ENCODE results near the gene BMP4.

Gene BMP4

GRCh38 chr14:53964249-53964648 lies 7.6 kb upstream of the BMP4 start:
- DNase-seq (ENCODE audit: low read depth, low spot score), result no peak

- no peak for DNase-seq (ENCODE audit: low read depth, low spot score)
Observed at GRCh38 chr14:53963320-53964227, 6.9 kb upstream of the BMP4 start.

- no peak for DNase-seq (ENCODE audit: low read depth, low spot score)
Observed at GRCh38 chr14:53962953-53963319, 6.3 kb upstream of the BMP4 start.

- DNase-seq (ENCODE audit: low read depth, low spot score), result no peak
Observed at GRCh38 chr14:53958628-53959027, 2.0 kb upstream of the BMP4 start.

- DNase-seq (ENCODE audit: low read depth, low spot score), result no peak
Observed at GRCh38 chr14:53957739-53958138, 1.1 kb upstream of the BMP4 start.

GRCh38 chr14:53955671-53956426 lies 776 bp downstream of the BMP4 start:
- DNase-seq (ENCODE audit: low read depth, low spot score), result no peak

GRCh38 chr14:53955229-53955556 lies 1.4 kb downstream of the BMP4 start:
- DNase-seq (ENCODE audit: low read depth, low spot score), result no peak

- DNase-seq (ENCODE audit: low read depth, low spot score), result no peak
Observed at GRCh38 chr14:53954551-53955228, 1.9 kb downstream of the BMP4 start.

- DNase-seq (ENCODE audit: low read depth, low spot score), result no peak
Observed at GRCh38 chr14:53953828-53954550, 2.6 kb downstream of the BMP4 start.

- no peak for DNase-seq (ENCODE audit: low read depth, low spot score)
Observed at GRCh38 chr14:53953002-53953827, 3.4 kb downstream of the BMP4 start.

GRCh38 chr14:53952533-53952932 lies 4.1 kb downstream of the BMP4 start:
- DNase-seq (ENCODE audit: low read depth, low spot score), result no peak

GRCh38 chr14:53951627-53952303 lies 4.9 kb downstream of the BMP4 start:
- no peak for DNase-seq (ENCODE audit: low read depth, low spot score)

GRCh38 chr14:53951243-53951626 lies 5.4 kb downstream of the BMP4 start:
- DNase-seq (ENCODE audit: low read depth, low spot score), result no peak

- DNase-seq (ENCODE audit: low read depth, low spot score), result no peak
Observed at GRCh38 chr14:53950031-53950793, 6.4 kb downstream of the BMP4 start.

GRCh38 chr14:53949201-53949600 lies 7.4 kb downstream of the BMP4 start:
- DNase-seq (ENCODE audit: low read depth, low spot score), result no peak

GRCh38 chr14:53948205-53948884 lies 8.3 kb downstream of the BMP4 start:
- DNase-seq (ENCODE audit: low read depth, low spot score), result no peak

GRCh38 chr14:53947452-53948204 lies 9.0 kb downstream of the BMP4 start:
- DNase-seq (ENCODE audit: low read depth, low spot score), result no peak

- DNase-seq (ENCODE audit: low read depth, low spot score), result no peak
Observed at GRCh38 chr14:53947094-53947445, 9.6 kb downstream of the BMP4 start.
